Gastrocnemius medialis (tissue), 4 donors: ENCODE data around the gene FXYD2. TPM values are rescaled to one million over a fixed set of nuclear protein-coding genes. Genes with fewer than 3 reads are reported as not detected.

ENCODE experiments used
- ATAC-seq, 2 donors: fragments of 150-250 bp; one replicate each; pipeline ENCODE4 v1.9.1; 2016
- DNase-seq, 2 donors: peaks; one replicate each; pipeline ENCODE4 v3.0.0-alpha.2; 2019
- H3K27ac ChIP-seq, 4 donors: fragments of 200-600 bp; sonication (generic); 1 replicate in 1 of 4; 2 replicates in 3 of 4; pipeline ENCODE4 v1.5.1; 2016 to 2018; ENCODE audit warnings: mild to moderate bottlenecking in 2 of 4, moderate library complexity in 1 of 4
- H3K27me3 ChIP-seq, 3 donors: fragments of 200-600 bp; sonication (generic) in 2 of 3; 1 replicate in 1 of 3; 2 replicates in 2 of 3; pipeline versions ENCODE4 v1.5.1 to v1.6.0; 2016 to 2019; ENCODE audit warnings: mild to moderate bottlenecking in 1 of 3, moderate library complexity in 1 of 3
- H3K36me3 ChIP-seq, 2 donors: fragments of 200-600 bp; sonication (generic) in 1 of 2; one replicate each; pipeline ENCODE4 v1.5.1; 2017 to 2018
- H3K4me1 ChIP-seq, 2 donors: fragments of 200-600 bp; sonication (generic) in 1 of 2; one replicate each; pipeline ENCODE4 v1.5.1; 2016 to 2017; ENCODE audit warnings: mild to moderate bottlenecking in 2 of 2
- H3K4me3 ChIP-seq, 4 donors: fragments of 200-600 bp; sonication (generic) in 3 of 4; 1 replicate in 1 of 4; 2 replicates in 3 of 4; pipeline ENCODE4 v1.5.1; 2016 to 2019; ENCODE audit warnings: mild to moderate bottlenecking in 2 of 4
- H3K9me3 ChIP-seq, 3 donors: fragments of 200-600 bp; sonication (generic) in 2 of 3; 1 replicate in 1 of 3; 2 replicates in 2 of 3; pipeline ENCODE4 v1.5.1; 2016 to 2019
- POLR2A ChIP-seq, 2 donors: fragments of 450-650 bp; IDR thresholded peaks; one replicate each; pipeline ENCODE4 v1.6.1; 2017; ENCODE audit warnings: antibody characterized with exemption in 2 of 2, mild to moderate bottlenecking in 2 of 2, moderate library complexity in 2 of 2
- in situ Hi-C, 4 donors: fragments of 200-750 bp; cut with MboI; loops; one replicate each; pipeline versions ENCODE4 v1.15.0 to v1.8.0; 2017; ENCODE audit warnings: low sequenced_read_pairs in 4 of 4
- intact Hi-C: fragments of 100-400 bp; cut with DNase I; formaldehyde crosslinking; loops from one replicate; pipeline ENCODE4 v1.15.1; 2023; ENCODE audit warnings: low total_unique reads
- total RNA-seq, 4 donors: library from RNA; depleted of rRNA; stranded (reverse); fragments of >200 nt; gene quantifications; one replicate each; pipeline versions ENCODE4 v1.1.0 to v1.2.3, GENCODE V29; 2016
- TF ChIP-seq, protein P1 (sequence below), 5 experiments: fragments of 450-650 bp in 3 of 5; fragments of 200-600 bp in 2 of 5; sonication (generic) in 2 of 5; IDR thresholded peaks in 4 of 5; conservative IDR thresholded peaks in 1 of 5; 1 replicate in 4 of 5; 2 replicates in 1 of 5; pipeline ENCODE4 v1.5.1; 2016 to 2019; ENCODE audit warnings: antibody characterized with exemption in 5 of 5, mild to moderate bottlenecking in 3 of 5, moderate library complexity in 3 of 5

FXYD2 gene
- total RNA-seq, 4 donors from 2014 or later = 0.87 TPM; not detected in 3

DNA sequence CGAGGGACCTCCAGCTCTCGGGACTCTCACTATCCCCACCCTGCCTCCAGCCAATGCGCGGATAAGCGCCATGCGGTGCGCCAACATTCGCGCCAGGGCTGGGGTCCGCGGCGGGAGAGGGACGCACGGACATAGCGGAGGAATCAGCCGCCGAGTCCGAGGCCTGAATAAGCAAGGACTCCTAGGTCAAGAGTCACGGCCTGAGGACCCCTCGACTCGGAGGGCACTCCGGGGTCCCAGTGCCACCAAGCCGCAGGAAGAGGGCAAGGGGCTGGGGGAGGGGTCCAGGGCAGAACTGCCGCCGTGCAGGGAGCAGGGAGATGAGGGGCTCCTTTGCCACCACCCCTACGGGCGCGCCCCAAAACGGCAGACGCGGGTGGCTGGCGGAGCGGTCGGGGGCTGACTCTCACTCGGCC, 28.1 kb downstream of the FXYD2 start:
- in situ Hi-C loops = no loop called here

DNA sequence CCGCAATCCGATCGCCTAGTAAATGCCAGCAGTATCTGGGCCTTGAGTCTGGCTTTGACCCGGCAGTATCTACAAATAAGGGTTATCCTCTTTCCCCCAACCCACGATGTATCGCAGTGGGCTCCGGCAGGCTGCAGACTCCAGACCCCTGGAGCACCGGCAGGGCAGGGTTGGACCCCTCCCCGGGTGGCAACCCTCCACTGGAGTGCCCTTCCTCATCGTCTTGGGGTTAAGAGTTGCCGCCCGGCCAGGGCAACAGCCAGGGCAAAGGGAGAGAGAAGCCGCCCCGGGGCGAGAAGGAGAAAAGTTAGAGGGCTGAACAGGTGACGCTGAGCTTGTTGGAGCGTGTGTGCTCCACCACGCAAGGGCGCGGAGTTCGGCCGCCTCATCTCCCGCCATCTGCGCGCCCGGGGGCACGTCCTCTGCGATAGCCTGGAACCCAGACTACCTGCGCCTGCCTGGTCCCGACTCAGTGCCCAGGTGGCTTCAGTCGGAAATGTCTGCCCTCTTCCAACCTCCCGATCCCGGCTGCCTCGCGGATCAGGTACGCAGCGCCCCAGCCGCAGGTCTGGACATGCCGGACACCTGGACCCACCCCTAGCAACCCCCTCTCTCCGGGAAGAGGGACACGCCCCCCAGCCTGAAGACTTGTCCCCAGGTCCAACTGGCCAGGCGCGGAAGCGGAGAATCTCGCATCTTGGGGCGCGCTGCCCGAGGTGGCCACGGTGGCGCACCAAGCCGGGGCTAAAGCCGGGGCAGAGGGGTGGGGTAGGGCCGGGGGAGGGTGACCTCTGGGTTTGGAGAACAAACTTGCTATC, 28.7 kb downstream of the FXYD2 start:
- Histone ChIP-seq H3K36me3 (no peaks in the 10 kb centered on the region), H3K4me1 (peaks cover 10 to 11% of the 10 kb centered on the region in 2 donors), H3K27me3 (peaks cover 54 to 62% (median 57%) of the 10 kb centered on the region in 3 donors), H3K27ac (no peak overlapping the region), H3K9me3 (no peaks in the 10 kb centered on the region), H3K4me3 (peak overlapping the region in 3 of 4 donors; percentile 24 to 38 (median 35))
- no peak for TF ChIP-seq POLR2A (IDR thresholded peaks at IDR 0.05)
- TF ChIP-seq, protein P1, sequence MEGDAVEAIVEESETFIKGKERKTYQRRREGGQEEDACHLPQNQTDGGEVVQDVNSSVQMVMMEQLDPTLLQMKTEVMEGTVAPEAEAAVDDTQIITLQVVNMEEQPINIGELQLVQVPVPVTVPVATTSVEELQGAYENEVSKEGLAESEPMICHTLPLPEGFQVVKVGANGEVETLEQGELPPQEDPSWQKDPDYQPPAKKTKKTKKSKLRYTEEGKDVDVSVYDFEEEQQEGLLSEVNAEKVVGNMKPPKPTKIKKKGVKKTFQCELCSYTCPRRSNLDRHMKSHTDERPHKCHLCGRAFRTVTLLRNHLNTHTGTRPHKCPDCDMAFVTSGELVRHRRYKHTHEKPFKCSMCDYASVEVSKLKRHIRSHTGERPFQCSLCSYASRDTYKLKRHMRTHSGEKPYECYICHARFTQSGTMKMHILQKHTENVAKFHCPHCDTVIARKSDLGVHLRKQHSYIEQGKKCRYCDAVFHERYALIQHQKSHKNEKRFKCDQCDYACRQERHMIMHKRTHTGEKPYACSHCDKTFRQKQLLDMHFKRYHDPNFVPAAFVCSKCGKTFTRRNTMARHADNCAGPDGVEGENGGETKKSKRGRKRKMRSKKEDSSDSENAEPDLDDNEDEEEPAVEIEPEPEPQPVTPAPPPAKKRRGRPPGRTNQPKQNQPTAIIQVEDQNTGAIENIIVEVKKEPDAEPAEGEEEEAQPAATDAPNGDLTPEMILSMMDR (IDR thresholded peaks at IDR 0.05 in 4 of 5, conservative IDR thresholded peaks at IDR 0.05 in 1 of 5) = no peak
- no peak for DNase-seq
- in situ Hi-C loops (no loop called here), intact Hi-C loops (no loop called here)
- ATAC-seq = no peak

More for the DNA sequence above, 28.1 kb downstream of the FXYD2 start:
- intact Hi-C loops = no loop called here
- DNase-seq = no peak
- H3K4me3 ChIP-seq = peak overlapping the region in 3 of 4 donors; percentile 24 to 38 (median 35)
- no peak overlapping the region for H3K27ac ChIP-seq
- H3K9me3 ChIP-seq = no peaks in the 10 kb centered on the region
- no peak for ATAC-seq
- peaks cover 51 to 62% (median 57%) of the 10 kb centered on the region in 3 donors for H3K27me3 ChIP-seq
- TF ChIP-seq, protein P1 (IDR thresholded peaks at IDR 0.05 in 4 of 5, conservative IDR thresholded peaks at IDR 0.05 in 1 of 5) = no peak
- H3K4me1 ChIP-seq = peaks cover 10 to 11% of the 10 kb centered on the region in 2 donors
- H3K36me3 ChIP-seq = no peaks in the 10 kb centered on the region

DNA sequence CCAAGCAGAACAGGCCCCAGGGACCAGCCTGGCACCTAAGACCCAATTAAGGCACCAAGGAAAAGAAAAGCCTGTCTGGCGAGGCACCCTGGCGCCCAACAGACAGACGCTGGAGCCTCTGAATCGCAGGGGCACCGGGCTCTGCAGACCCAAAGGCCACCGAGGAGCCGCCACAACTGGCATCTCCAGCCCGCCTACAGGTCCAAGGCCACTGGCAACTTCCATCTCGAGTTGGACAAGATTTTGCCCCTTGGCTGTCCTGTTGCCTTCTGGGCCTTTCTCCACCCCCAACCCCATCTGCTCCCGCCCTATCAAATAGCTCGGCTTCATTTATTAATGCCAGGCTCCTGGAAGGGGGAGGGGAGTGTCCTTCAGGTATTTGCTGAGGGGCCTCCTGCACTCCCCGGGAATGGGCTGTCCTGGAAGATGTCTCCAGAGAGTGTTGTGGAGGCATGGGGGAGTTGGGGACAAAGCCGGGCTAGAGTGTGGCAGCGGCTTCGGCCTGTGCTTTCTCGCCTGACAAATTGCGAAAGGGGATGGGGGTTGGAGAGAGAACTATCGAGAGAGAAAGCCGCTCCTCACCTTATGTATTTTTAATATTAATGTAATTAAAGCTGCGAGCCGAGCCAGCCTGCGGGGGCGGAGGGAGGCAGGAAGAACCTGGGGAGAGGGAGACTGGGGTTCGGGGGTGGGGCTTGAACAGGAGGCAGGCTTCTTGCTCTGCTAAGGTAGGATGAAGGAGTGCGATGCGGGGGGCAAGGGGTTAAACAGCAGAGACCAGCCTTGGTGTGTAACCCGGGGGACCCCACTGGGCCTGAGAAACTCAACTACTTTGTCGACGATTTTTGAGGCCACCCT, 29.5 kb downstream of the FXYD2 start:
- in situ Hi-C loops (no loop called here), intact Hi-C loops (no loop called here)
- peaks cover 10 to 11% of the 10 kb centered on the region in 2 donors for H3K4me1 ChIP-seq
- no peak overlapping the region for H3K4me3 ChIP-seq
- no peak overlapping the region for H3K27ac ChIP-seq
- ATAC-seq (no peak), DNase-seq (no peak)
- TF ChIP-seq, protein P1 (IDR thresholded peaks at IDR 0.05 in 4 of 5, conservative IDR thresholded peaks at IDR 0.05 in 1 of 5) = no peak
- no peak for TF ChIP-seq POLR2A (IDR thresholded peaks at IDR 0.05)
- H3K27me3 ChIP-seq = peaks cover 55 to 62% (median 57%) of the 10 kb centered on the region in 3 donors
- H3K9me3 ChIP-seq = no peaks in the 10 kb centered on the region
- H3K36me3 ChIP-seq = no peaks in the 10 kb centered on the region

DNA sequence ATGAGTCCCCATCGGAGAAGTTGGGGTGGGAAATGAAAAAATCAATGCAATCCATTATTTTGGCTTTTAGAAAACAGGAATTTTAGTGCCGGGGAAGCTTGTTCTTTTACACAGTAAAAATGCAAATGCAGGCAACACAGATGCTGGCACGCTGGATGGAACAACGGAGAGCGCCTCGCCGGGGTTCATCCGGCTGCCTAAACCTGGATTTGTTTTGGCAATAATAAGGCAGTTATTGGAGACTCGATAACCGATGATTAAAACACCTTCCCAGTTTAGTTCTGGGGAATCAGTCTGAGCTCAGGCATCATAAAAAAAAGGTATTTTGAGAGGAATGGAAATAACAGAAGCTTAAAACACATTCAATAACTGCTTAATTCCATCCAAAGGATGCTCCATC, 30.4 kb downstream of the FXYD2 start:
- DNase-seq (no peak), ATAC-seq (no peak)
- in situ Hi-C loops (no loop called here), intact Hi-C loops (no loop called here)
- H3K27me3 ChIP-seq = peaks cover 55 to 60% (median 57%) of the 10 kb centered on the region in 3 donors
- H3K36me3 ChIP-seq = no peaks in the 10 kb centered on the region
- H3K9me3 ChIP-seq = no peaks in the 10 kb centered on the region
- no peak overlapping the region for H3K27ac ChIP-seq
- no peak overlapping the region for H3K4me3 ChIP-seq
- no peak for TF ChIP-seq POLR2A (IDR thresholded peaks at IDR 0.05)
- TF ChIP-seq, protein P1 (IDR thresholded peaks at IDR 0.05 in 4 of 5, conservative IDR thresholded peaks at IDR 0.05 in 1 of 5) = no peak
- H3K4me1 ChIP-seq = peaks cover 10 to 11% of the 10 kb centered on the region in 2 donors
